ENCODE data around the gene IFITM1.
"Not testable (repeated sequence)": the region's sequence is repeated elsewhere in the genome, so short reads cannot be mapped to it uniquely, and the experiment has no call there.

The IFITM1 gene

DNA sequence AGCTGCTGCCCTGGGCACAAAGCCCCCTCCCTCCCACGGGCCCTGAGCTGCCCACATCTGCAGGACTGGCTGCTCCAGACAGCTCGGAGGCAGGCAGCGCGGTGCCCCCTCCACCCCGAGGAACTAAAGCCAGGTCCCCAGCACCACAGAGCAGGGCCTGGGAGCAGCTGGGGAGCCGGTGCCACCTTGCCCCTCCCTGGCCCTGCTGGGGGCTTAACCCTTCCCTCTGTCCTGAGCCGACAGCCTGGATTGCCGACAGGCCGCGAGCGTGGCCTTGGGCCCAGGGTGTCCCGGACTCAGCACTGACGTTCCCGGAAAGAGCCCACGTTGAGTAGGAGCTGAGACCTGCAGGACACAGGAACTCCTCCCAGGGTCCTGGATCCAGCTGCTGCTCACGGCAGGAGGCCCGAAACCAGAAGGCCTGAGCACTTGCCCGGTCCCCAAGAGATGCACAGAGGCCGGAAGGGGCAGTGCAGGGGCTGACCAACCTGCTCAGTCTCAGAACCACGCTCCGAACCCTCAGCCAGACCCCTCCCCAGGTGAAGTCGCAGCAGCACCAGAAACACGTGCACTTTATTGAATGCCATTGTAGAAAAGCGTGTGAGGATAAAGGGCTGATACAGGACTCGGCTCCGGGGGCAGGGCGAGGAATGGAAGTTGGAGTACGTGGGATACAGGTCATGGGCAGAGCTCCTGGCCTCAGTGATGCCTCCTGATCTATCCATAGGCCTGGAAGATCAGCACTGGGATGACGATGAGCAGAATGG lies 5.5 kb downstream of the IFITM1 start:
- Histone ChIP-seq H3K9ac (ENCODE audit: low read depth, low read length) (peak overlapping the region; percentile 55), H3K4me3 (ENCODE audit: low read depth in 1 of 2, low read length in 2 of 2) (peak overlapping the region in 1 of 2 experiments; percentile 56; a peak in 3 of 4 replicates), H3K79me2 (ENCODE audit: insufficient read depth, low read length) (peaks cover 34% of the 10 kb centered on the region), H4K20me1 (ENCODE audit: insufficient read depth, low read length) (peaks cover 19% of the 10 kb centered on the region), H3K36me3 (ENCODE audit: insufficient read depth, low read length) (peaks cover 22% of the 10 kb centered on the region), H3K4me2 (ENCODE audit: insufficient read depth, low read length) (peak overlapping the region; percentile 63), H3K4me1 (ENCODE audit: insufficient read depth, low read length) (peaks cover 46% of the 10 kb centered on the region)
- not testable (repeated sequence) for H2AFZ ChIP-seq (ENCODE audit: low read depth, low read length); H3K9me3 ChIP-seq (ENCODE audit: insufficient read depth, low read length, severe bottlenecking); H3K27me3 ChIP-seq (ENCODE audit: insufficient read depth, low read length, poor library complexity); H3K27ac ChIP-seq (ENCODE audit: low read length)
- DNase-seq (peak; percentile 51), ATAC-seq (ENCODE audit: insufficient read depth, low read depth) (peak; percentile 44)

DNA sequence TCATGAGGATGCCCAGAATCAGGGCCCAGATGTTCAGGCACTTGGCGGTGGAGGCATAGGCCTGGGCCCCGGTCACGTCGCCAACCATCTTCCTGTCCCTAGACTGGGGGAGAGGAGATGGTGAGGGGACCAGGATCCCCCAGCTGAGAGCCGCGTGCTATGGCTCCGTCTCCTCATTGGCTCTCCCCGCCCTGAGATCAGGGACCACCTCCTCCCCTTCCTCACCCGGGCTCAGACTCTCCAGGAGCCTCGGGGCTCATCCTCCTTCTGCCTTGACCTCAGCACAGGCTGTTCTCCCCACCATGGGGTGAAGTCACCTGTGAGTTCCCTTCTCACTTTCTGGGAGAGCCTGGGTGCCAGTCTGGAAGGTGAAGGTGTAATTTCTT lies 6.0 kb downstream of the IFITM1 start:
- Histone ChIP-seq H4K20me1 (ENCODE audit: insufficient read depth, low read length) (peaks cover 17% of the 10 kb centered on the region), H3K4me3 (ENCODE audit: low read depth in 1 of 2, low read length in 2 of 2) (peak overlapping the region in 1 of 2 experiments; percentile 25; a peak in 1 of 4 replicates), H3K36me3 (ENCODE audit: insufficient read depth, low read length) (peaks cover 18% of the 10 kb centered on the region), H3K79me2 (ENCODE audit: insufficient read depth, low read length) (peaks cover 28% of the 10 kb centered on the region), H3K4me2 (ENCODE audit: insufficient read depth, low read length) (peak overlapping the region; percentile 63), H3K4me1 (ENCODE audit: insufficient read depth, low read length) (peaks cover 44% of the 10 kb centered on the region)
- not testable (repeated sequence) for DNase-seq; H2AFZ ChIP-seq (ENCODE audit: low read depth, low read length); H3K9me3 ChIP-seq (ENCODE audit: insufficient read depth, low read length, severe bottlenecking); H3K9ac ChIP-seq (ENCODE audit: low read depth, low read length); H3K27ac ChIP-seq (ENCODE audit: low read length); H3K27me3 ChIP-seq (ENCODE audit: insufficient read depth, low read length, poor library complexity)
- ATAC-seq (ENCODE audit: insufficient read depth, low read depth), result 0 out of 3 replicates have a peak, but pooled peaks have one; percentile 8

DNA sequence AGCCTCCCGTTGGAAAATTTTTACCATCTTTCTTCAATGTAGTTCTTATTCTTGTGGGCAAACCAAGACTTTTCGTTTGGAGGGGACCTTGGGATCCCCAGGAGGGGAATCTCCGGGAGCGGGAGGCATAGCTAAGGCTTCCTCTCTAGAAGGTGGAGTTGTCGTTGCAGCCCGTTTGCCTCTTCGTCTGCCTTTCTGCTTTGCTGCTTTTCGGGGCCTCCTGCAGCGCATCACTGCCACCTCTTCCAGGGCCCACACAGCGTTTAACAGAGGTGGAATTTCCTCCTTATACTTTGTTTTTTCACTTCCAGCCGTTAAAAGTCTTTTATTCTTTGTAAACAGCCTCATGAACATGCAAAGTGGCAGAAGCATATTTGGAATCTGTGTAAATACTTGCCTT lies 10.3 kb downstream of the IFITM1 start:
- Histone ChIP-seq H3K4me2 (ENCODE audit: insufficient read depth, low read length) (no peak overlapping the region), H3K27ac (ENCODE audit: low read length) (no peak overlapping the region)

DNA sequence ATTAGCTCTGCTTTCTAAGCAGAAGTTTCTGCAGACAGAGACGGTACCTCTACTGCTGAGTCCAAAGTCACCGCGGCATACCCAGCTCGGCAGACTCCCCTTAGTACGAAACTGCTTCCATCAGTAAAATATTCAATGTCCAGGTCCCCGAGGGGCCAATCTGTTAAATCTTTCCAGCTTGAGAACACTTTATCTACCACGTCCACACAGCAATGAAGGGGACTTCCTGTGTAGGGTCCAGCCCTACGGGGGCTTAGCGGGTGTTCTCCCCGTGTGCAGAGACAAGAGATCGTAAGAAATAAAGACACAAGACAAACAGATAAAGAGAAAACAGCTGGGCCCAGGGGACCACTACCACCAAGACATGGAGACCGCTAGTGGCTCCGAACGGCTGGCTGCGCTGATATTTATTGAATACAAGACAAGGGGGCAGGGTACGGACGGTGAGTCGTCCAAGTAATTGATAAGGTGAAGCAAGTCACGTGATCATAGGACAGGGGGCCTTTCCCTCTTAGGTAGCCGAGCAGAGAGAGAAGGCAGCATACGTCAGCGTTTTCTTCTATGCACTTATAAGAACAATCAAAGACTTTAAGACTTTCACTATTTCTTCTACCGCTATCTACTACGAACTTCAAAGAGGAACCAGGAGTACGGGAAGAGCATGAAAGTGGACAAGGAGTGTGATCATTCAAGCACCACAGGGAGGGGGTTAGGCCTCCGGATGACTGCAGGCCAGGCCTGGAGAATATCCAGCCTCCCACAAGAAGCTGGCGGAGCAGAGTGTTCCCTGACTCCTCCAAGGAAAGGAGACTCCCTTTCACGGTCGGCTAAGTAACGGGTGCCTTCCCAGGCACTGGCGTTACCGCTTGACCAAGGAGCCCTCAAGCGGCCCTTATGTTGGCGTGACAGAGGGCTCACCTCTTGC lies 11.0 kb downstream of the IFITM1 start:
- H4K20me1 ChIP-seq (ENCODE audit: insufficient read depth, low read length); H2AFZ ChIP-seq (ENCODE audit: low read depth, low read length); H3K27ac ChIP-seq (ENCODE audit: low read length); H3K27me3 ChIP-seq (ENCODE audit: insufficient read depth, low read length, poor library complexity); H3K4me3 ChIP-seq (ENCODE audit: low read depth in 1 of 2, low read length in 2 of 2); H3K9ac ChIP-seq (ENCODE audit: low read depth, low read length); H3K79me2 ChIP-seq (ENCODE audit: insufficient read depth, low read length); DNase-seq; H3K36me3 ChIP-seq (ENCODE audit: insufficient read depth, low read length); H3K4me2 ChIP-seq (ENCODE audit: insufficient read depth, low read length); ATAC-seq (ENCODE audit: insufficient read depth, low read depth); H3K9me3 ChIP-seq (ENCODE audit: insufficient read depth, low read length, severe bottlenecking): not testable (repeated sequence)
- H3K4me1 ChIP-seq (ENCODE audit: insufficient read depth, low read length), result peaks cover 36% of the 10 kb centered on the region

More for the DNA sequence above, 10.3 kb downstream of the IFITM1 start:
- DNase-seq, result no peak
- Histone ChIP-seq H3K4me1 (ENCODE audit: insufficient read depth, low read length) (peaks cover 35% of the 10 kb centered on the region), H3K4me3 (ENCODE audit: low read depth in 1 of 2, low read length in 2 of 2) (no peak overlapping the region), H3K36me3 (ENCODE audit: insufficient read depth, low read length) (no peaks in the 10 kb centered on the region), H3K27me3 (ENCODE audit: insufficient read depth, low read length, poor library complexity) (no peaks in the 10 kb centered on the region), H3K79me2 (ENCODE audit: insufficient read depth, low read length) (no peaks in the 10 kb centered on the region), H4K20me1 (ENCODE audit: insufficient read depth, low read length) (no peaks in the 10 kb centered on the region), H3K9ac (ENCODE audit: low read depth, low read length) (no peak overlapping the region), H3K9me3 (ENCODE audit: insufficient read depth, low read length, severe bottlenecking) (no peaks in the 10 kb centered on the region), H2AFZ (ENCODE audit: low read depth, low read length) (no peak overlapping the region)
- TF ChIP-seq, protein P1, sequence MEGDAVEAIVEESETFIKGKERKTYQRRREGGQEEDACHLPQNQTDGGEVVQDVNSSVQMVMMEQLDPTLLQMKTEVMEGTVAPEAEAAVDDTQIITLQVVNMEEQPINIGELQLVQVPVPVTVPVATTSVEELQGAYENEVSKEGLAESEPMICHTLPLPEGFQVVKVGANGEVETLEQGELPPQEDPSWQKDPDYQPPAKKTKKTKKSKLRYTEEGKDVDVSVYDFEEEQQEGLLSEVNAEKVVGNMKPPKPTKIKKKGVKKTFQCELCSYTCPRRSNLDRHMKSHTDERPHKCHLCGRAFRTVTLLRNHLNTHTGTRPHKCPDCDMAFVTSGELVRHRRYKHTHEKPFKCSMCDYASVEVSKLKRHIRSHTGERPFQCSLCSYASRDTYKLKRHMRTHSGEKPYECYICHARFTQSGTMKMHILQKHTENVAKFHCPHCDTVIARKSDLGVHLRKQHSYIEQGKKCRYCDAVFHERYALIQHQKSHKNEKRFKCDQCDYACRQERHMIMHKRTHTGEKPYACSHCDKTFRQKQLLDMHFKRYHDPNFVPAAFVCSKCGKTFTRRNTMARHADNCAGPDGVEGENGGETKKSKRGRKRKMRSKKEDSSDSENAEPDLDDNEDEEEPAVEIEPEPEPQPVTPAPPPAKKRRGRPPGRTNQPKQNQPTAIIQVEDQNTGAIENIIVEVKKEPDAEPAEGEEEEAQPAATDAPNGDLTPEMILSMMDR (IDR thresholded peaks at IDR 0.05; ENCODE audit: borderline replicate concordance, extremely low read depth, low read length, poor library complexity, severe bottlenecking), result no peak
- no peak for TF ChIP-seq EZH2 (IDR thresholded peaks at IDR 0.05; ENCODE audit: borderline replicate concordance, low read depth, low read length, severe bottlenecking)
- no peak for ATAC-seq (ENCODE audit: insufficient read depth, low read depth)

All from DND-41 (cell line).